Ascending aorta (tissue), 2 donors: ENCODE measurements around the gene DKK1. TPM values are rescaled to one million over a fixed set of nuclear protein-coding genes. Genes with fewer than 3 reads are reported as not detected.

Experiments used
- DNase-seq, 2 donors: peaks; one replicate each; pipeline ENCODE4 v3.0.0-alpha.2; 2019; ENCODE audit warnings: low spot score in 2 of 2
- H3K27ac ChIP-seq, 2 donors: fragments of 200-600 bp; sonication (generic); one replicate each; pipeline ENCODE4 v1.5.1; 2016 to 2017; ENCODE audit warnings: mild to moderate bottlenecking in 1 of 2
- H3K27me3 ChIP-seq: fragments of 200-600 bp; sonication (generic); one replicate; pipeline ENCODE4 v1.5.1; 2017
- H3K36me3 ChIP-seq, 2 donors: fragments of 200-600 bp; sonication (generic); one replicate each; pipeline ENCODE4 v1.5.1; 2016
- H3K4me1 ChIP-seq, 2 donors: fragments of 200-600 bp; sonication (generic); one replicate each; pipeline ENCODE4 v1.5.1; 2016 to 2017; ENCODE audit warnings: mild to moderate bottlenecking in 1 of 2
- H3K4me3 ChIP-seq, 2 donors: fragments of 200-600 bp; sonication (generic); one replicate each; pipeline ENCODE4 v1.5.1; 2016 to 2017; ENCODE audit warnings: mild to moderate bottlenecking in 1 of 2
- H3K9me3 ChIP-seq, 2 donors: fragments of 200-600 bp; sonication (generic); one replicate each; pipeline ENCODE4 v1.5.1; 2016
- intact Hi-C: fragments of 100-400 bp; cut with DNase I; formaldehyde crosslinking; loops from one replicate; pipeline ENCODE4 v1.15.1; 2023
- total RNA-seq: library from RNA; depleted of rRNA; stranded (reverse); fragments of >200 nt; gene quantifications from one replicate; pipeline ENCODE4 v1.1.0, GENCODE V29; 2016
- TF ChIP-seq, protein P1 (sequence below), 3 experiments: fragments of 200-600 bp in 2 of 3; fragments of 450-650 bp in 1 of 3; sonication (generic) in 2 of 3; IDR thresholded peaks; one replicate each; pipeline ENCODE4 v1.5.1; 2016 to 2019; ENCODE audit warnings: antibody characterized with exemption in 3 of 3, mild to moderate bottlenecking in 1 of 3, moderate library complexity in 1 of 3

The DKK1 gene
- total RNA-seq, 1 donor from 2014 or later: 1.6 TPM

DNA sequence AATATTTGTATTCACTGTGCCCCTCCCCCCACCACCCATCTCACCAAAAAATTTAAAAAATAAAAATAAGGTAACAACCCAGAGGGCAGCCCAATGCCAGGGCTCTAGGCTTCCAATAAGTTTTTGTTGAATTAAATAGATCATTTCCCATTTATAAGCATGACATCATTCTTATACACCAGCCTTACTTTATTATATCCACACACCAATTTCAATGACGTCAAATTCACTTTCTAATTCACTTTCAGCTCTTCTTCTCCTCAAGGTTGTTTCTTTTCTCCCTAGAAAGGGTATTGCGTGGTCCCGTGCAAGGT lies 1.2 kb upstream of the DKK1 start:
- intact Hi-C loops: loop anchor here (10.0 kb wide), 1 partner anchor 1328 kb away; no protein-coding TSS in a partner anchor
- H3K4me1 ChIP-seq: peaks cover 5 to 16% of the 10 kb centered on the region in 2 donors
- TF ChIP-seq, protein P1, sequence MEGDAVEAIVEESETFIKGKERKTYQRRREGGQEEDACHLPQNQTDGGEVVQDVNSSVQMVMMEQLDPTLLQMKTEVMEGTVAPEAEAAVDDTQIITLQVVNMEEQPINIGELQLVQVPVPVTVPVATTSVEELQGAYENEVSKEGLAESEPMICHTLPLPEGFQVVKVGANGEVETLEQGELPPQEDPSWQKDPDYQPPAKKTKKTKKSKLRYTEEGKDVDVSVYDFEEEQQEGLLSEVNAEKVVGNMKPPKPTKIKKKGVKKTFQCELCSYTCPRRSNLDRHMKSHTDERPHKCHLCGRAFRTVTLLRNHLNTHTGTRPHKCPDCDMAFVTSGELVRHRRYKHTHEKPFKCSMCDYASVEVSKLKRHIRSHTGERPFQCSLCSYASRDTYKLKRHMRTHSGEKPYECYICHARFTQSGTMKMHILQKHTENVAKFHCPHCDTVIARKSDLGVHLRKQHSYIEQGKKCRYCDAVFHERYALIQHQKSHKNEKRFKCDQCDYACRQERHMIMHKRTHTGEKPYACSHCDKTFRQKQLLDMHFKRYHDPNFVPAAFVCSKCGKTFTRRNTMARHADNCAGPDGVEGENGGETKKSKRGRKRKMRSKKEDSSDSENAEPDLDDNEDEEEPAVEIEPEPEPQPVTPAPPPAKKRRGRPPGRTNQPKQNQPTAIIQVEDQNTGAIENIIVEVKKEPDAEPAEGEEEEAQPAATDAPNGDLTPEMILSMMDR (IDR thresholded peaks at IDR 0.05): no peak
- DNase-seq: no peak
- H3K9me3 ChIP-seq: no peaks in the 10 kb centered on the region
- H3K27me3 ChIP-seq: no peaks in the 10 kb centered on the region
- no peaks in the 10 kb centered on the region for H3K36me3 ChIP-seq
- H3K27ac ChIP-seq: no peak overlapping the region
- H3K4me3 ChIP-seq: peak overlapping the region; percentile 58 to 68

GRCh38 chr10:52313256-52313932 lies 687 bp upstream of the DKK1 start:
- Histone ChIP-seq H3K36me3 (no peaks in the 10 kb centered on the region), H3K4me3 (peak overlapping the region; percentile 58 to 68), H3K27ac (no peak overlapping the region), H3K9me3 (no peaks in the 10 kb centered on the region), H3K27me3 (no peaks in the 10 kb centered on the region), H3K4me1 (peaks cover 5 to 16% of the 10 kb centered on the region in 2 donors)
- no peak for DNase-seq
- intact Hi-C loops: loop anchor here (10.0 kb wide), 1 partner anchor 1329 kb away; no protein-coding TSS in a partner anchor
- TF ChIP-seq, protein P1 (IDR thresholded peaks at IDR 0.05): no peak

GRCh38 chr10:52314822-52315552 lies 906 bp downstream of the DKK1 start:
- no peaks in the 10 kb centered on the region for H3K36me3 ChIP-seq
- peak overlapping the region; percentile 58 to 68 for H3K4me3 ChIP-seq
- H3K27me3 ChIP-seq: no peaks in the 10 kb centered on the region
- H3K4me1 ChIP-seq: peaks cover 5 to 16% of the 10 kb centered on the region in 2 donors
- TF ChIP-seq, protein P1 (IDR thresholded peaks at IDR 0.05): no peak
- no peaks in the 10 kb centered on the region for H3K9me3 ChIP-seq
- no peak for DNase-seq
- no peak overlapping the region for H3K27ac ChIP-seq
- intact Hi-C loops: loop anchor here (2.0 to 10.0 kb wide), 2 partner anchors 172 to 1330 kb away; no protein-coding TSS in a partner anchor

DNA sequence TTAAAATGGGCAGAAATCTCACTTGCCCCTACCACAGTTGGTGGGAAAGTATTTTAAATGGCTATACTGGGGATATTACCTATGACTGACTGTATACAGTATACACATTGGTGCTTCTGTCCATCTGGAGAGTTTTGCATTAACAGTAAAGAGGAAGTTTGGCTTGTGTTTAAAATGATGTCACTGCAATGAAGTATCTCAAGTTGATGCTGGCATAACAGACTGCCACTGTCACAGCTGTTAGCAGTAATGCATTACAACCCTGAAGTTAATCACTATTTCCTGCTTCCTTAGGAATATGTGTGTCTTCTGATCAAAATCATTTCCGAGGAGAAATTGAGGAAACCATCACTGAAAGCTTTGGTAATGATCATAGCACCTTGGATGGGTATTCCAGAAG lies 1.9 kb downstream of the DKK1 start:
- Histone ChIP-seq H3K27me3 (no peaks in the 10 kb centered on the region), H3K4me1 (peaks cover 5 to 16% of the 10 kb centered on the region in 2 donors), H3K36me3 (no peaks in the 10 kb centered on the region), H3K4me3 (no peak overlapping the region), H3K27ac (no peak overlapping the region), H3K9me3 (no peaks in the 10 kb centered on the region)
- DNase-seq: no peak
- TF ChIP-seq, protein P1 (IDR thresholded peaks at IDR 0.05): no peak
- intact Hi-C loops: loop anchor here (10.0 kb wide), 1 partner anchor 1331 kb away; no protein-coding TSS in a partner anchor

- no peak overlapping the region for H3K4me3 ChIP-seq
- H3K27ac ChIP-seq: no peak overlapping the region
- H3K9me3 ChIP-seq: no peaks in the 10 kb centered on the region
- DNase-seq: no peak
- no peaks in the 10 kb centered on the region for H3K36me3 ChIP-seq
- TF ChIP-seq, protein P1 (IDR thresholded peaks at IDR 0.05): no peak
- no peaks in the 10 kb centered on the region for H3K27me3 ChIP-seq
- peaks cover 5 to 16% of the 10 kb centered on the region in 2 donors for H3K4me1 ChIP-seq
- intact Hi-C loops: loop anchor here (10.0 kb wide), 1 partner anchor 1332 kb away; no protein-coding TSS in a partner anchor
Observed at GRCh38 chr10:52316500-52316899, 2.4 kb downstream of the DKK1 start.
